Mesothelial cell of epicardium (in vitro differentiated cells): ENCODE measurements around the gene DNAL1. TPM values are rescaled to one million over a fixed set of nuclear protein-coding genes. Genes with fewer than 3 reads are reported as not detected.

Experiments
- DNase-seq, 2 experiments: peaks; one replicate each; pipeline ENCODE4 v3.0.0; 2021; ENCODE audit warnings: low spot score in 2 of 2; ENCODE audit not compliant: unreplicated experiment in 2 of 2
- H3K27ac Mint-ChIP-seq: 2 replicates; pipeline ENCODE4 v1.8.0; 2021; ENCODE audit warnings: mixed read lengths
- H3K27me3 Mint-ChIP-seq: 2 replicates; pipeline ENCODE4 v1.8.0; 2021; ENCODE audit warnings: low read depth, mixed read lengths
- H3K36me3 Mint-ChIP-seq: 2 replicates; pipeline ENCODE4 v1.8.0; 2021; ENCODE audit warnings: mixed read lengths
- H3K4me1 Mint-ChIP-seq: 2 replicates; pipeline ENCODE4 v1.8.0; 2021; ENCODE audit warnings: mixed read lengths
- H3K4me3 Mint-ChIP-seq: 2 replicates; pipeline ENCODE4 v1.8.0; 2021; ENCODE audit warnings: mild to moderate bottlenecking, moderate library complexity, mixed read lengths
- H3K9me3 Mint-ChIP-seq: 2 replicates; pipeline ENCODE4 v1.8.0; 2021; ENCODE audit warnings: mixed read lengths
- total RNA-seq: library from RNA; stranded (reverse); gene quantifications from 3 replicates; pipeline ENCODE4 v1.2.1, GENCODE V29; 2021
- TF ChIP-seq, protein P1 (sequence below): fragments of 200-600 bp; sonication (generic); IDR thresholded peaks from one replicate; pipeline ENCODE4 v1.5.0; 2021; ENCODE audit warnings: antibody characterized with exemption; ENCODE audit not compliant: unreplicated experiment

DNAL1 gene
- total RNA-seq, 1 donor from 2014 or later = 13.8 TPM

DNA sequence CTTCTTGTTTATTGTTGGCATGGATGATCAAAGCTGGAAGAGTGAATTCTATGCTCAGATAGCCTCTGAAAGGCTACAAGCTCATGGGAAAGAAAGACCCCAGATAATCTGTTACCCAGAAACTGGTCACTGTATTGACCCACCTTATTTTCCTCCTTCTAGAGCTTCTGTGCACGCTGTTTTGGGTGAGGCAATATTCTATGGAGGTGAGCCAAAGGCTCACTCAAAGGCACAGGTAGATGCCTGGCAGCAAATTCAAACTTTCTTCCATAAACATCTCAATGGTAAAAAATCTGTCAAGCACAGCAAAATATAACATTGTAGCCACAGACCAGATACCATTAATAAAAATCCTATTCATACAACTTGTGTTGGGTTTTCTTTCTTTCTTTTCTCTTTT lies 25.3 kb upstream of the DNAL1 start:
- H3K27me3 Mint-ChIP-seq = no peaks in the 10 kb centered on the region
- DNase-seq = no peak
- TF ChIP-seq, protein P1, sequence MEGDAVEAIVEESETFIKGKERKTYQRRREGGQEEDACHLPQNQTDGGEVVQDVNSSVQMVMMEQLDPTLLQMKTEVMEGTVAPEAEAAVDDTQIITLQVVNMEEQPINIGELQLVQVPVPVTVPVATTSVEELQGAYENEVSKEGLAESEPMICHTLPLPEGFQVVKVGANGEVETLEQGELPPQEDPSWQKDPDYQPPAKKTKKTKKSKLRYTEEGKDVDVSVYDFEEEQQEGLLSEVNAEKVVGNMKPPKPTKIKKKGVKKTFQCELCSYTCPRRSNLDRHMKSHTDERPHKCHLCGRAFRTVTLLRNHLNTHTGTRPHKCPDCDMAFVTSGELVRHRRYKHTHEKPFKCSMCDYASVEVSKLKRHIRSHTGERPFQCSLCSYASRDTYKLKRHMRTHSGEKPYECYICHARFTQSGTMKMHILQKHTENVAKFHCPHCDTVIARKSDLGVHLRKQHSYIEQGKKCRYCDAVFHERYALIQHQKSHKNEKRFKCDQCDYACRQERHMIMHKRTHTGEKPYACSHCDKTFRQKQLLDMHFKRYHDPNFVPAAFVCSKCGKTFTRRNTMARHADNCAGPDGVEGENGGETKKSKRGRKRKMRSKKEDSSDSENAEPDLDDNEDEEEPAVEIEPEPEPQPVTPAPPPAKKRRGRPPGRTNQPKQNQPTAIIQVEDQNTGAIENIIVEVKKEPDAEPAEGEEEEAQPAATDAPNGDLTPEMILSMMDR = no peak
- H3K36me3 Mint-ChIP-seq = no peaks in the 10 kb centered on the region
- no peak overlapping the region for H3K27ac Mint-ChIP-seq
- no peaks in the 10 kb centered on the region for H3K4me1 Mint-ChIP-seq
- no peaks in the 10 kb centered on the region for H3K9me3 Mint-ChIP-seq
- no peak overlapping the region for H3K4me3 Mint-ChIP-seq

DNA sequence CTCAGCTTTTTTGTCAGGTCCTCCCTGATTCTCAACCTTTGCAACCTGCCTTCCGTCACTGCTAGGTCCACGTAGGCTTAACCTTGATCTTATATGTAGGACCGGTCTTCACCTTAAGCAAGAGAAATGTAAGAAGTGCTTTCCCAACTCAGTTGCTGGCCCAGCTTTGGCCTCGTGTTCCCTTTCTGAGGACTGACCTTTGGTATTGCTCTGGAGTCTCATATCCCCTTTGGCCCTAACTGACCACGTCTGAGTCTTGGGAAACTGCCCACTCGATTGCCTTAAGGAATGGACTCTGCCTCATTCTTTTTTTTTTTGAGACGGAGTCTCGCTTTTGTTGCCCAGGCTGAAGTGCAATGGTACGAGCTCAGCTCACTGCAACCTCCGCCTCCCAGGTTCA lies 24.5 kb upstream of the DNAL1 start:
- TF ChIP-seq, protein P1 = no peak
- no peaks in the 10 kb centered on the region for H3K9me3 Mint-ChIP-seq
- no peaks in the 10 kb centered on the region for H3K27me3 Mint-ChIP-seq
- H3K36me3 Mint-ChIP-seq = no peaks in the 10 kb centered on the region
- H3K27ac Mint-ChIP-seq = no peak overlapping the region
- H3K4me3 Mint-ChIP-seq = no peak overlapping the region
- no peaks in the 10 kb centered on the region for H3K4me1 Mint-ChIP-seq
- no peak for DNase-seq

DNA sequence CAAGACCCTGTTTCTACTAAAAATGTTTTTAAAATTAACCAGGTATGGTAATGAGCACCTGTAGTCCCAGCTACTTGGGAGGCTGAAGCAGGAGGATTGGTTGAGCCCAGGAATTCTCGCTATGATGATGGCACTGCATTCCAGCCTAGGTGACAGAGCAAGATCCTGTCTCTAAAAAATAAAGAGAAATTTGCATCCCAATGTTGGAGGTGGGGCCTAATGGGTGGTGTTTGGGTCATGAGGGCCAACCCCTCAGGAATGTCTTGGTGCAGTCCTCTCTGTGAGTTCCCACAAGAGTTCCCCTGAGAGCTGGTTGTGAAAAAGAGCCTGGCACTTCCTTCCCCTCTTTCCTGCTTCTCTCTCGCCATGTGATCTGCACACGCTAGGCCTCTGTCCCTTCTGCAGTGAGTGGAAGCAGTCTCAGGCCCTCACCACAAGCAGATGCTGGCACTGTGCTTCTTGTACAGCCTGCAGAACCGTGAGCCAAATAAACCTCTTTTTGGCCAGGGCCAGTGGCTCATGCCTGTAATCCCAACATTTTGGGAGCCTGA lies 21.2 kb upstream of the DNAL1 start:
- DNase-seq = no peak
- no peaks in the 10 kb centered on the region for H3K27me3 Mint-ChIP-seq
- H3K36me3 Mint-ChIP-seq = no peaks in the 10 kb centered on the region
- peaks cover 5% of the 10 kb centered on the region for H3K4me1 Mint-ChIP-seq
- TF ChIP-seq, protein P1 = no peak
- H3K4me3 Mint-ChIP-seq = no peak overlapping the region
- H3K9me3 Mint-ChIP-seq = no peaks in the 10 kb centered on the region
- H3K27ac Mint-ChIP-seq = no peak overlapping the region

DNA sequence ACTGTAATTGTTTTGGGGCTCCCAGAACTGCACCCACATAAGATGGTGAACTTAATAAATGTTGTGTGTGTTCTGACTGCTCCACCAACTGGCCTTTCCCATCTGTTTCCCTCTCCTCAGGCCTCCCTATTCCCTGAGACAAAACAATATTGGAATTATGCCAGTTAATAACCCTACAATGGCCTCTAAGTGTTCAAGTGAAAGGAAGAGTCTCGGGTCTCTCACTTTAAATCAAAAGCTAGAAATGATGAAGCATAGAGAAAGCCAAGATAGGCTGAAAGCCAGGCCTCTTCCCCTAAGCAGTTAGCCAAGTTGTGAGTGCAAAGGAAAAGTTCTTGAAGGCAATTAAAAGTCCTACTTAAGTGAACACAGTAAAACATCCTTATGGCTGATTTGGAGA lies 19.1 kb upstream of the DNAL1 start:
- Mint-ChIP-seq H3K4me1 (peaks cover 16% of the 10 kb centered on the region), H3K9me3 (no peaks in the 10 kb centered on the region), H3K27me3 (no peaks in the 10 kb centered on the region), H3K4me3 (no peak overlapping the region), H3K36me3 (no peaks in the 10 kb centered on the region), H3K27ac (peak overlapping the region; percentile 32)
- no peak for DNase-seq
- TF ChIP-seq, protein P1 = no peak

DNA sequence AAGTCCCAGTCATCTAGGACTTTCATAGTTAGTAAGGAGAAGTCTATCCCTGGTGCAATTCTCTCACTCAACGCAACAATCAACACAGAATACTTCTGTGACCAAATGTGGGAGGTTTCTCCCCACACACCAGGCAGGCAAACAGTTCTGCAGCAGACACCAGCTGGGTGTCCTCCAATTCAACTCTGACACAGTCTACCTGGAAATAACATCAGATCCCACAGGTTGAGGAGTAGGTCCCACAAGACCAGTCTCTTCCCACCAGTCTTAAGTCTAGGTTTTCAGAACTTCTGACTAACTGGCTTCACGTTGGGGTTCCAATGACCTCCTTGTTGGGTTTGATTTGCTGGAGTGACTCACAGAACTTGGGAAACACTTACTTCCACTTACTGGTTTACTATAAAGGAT lies 17.6 kb upstream of the DNAL1 start:
- H3K36me3 Mint-ChIP-seq = no peaks in the 10 kb centered on the region
- no peak for DNase-seq
- H3K27ac Mint-ChIP-seq = no peak overlapping the region
- no peaks in the 10 kb centered on the region for H3K27me3 Mint-ChIP-seq
- TF ChIP-seq, protein P1 = no peak
- H3K9me3 Mint-ChIP-seq = no peaks in the 10 kb centered on the region
- H3K4me3 Mint-ChIP-seq = no peak overlapping the region
- H3K4me1 Mint-ChIP-seq = peaks cover 17% of the 10 kb centered on the region
